Activated gamma-delta T cell (primary cell): ENCODE results near the gene MORN1.

Experiments used
- DNase-seq: peaks from one replicate; lab custom pipeline; 2025; lab: John Stamatoyannopoulos, UW

Gene MORN1

GRCh38 chr1:2319291-2319690, 72.1 kb downstream of the MORN1 start:
- no peak for DNase-seq

- DNase-seq, result no peak
Measured at GRCh38 chr1:2318314-2319278, 72.8 kb downstream of the MORN1 start.

GRCh38 chr1:2317230-2318065, 73.9 kb downstream of the MORN1 start:
- DNase-seq, result no peak

GRCh38 chr1:2316451-2316961, 74.8 kb downstream of the MORN1 start:
- no peak for DNase-seq

- no peak for DNase-seq
Measured at GRCh38 chr1:2315674-2316450, 75.5 kb downstream of the MORN1 start.

- DNase-seq, result peak; percentile 65
Measured at GRCh38 chr1:2314803-2315673, 76.3 kb downstream of the MORN1 start.

- DNase-seq, result no peak
Measured at GRCh38 chr1:2314273-2314802, 77.0 kb downstream of the MORN1 start.

- no peak for DNase-seq
Measured at GRCh38 chr1:2313651-2314261, 77.6 kb downstream of the MORN1 start.

- no peak for DNase-seq
Measured at GRCh38 chr1:2312515-2313301, 78.6 kb downstream of the MORN1 start.

- no peak for DNase-seq
Measured at GRCh38 chr1:2312160-2312514, 79.2 kb downstream of the MORN1 start.

GRCh38 chr1:2311184-2312032, 79.9 kb downstream of the MORN1 start:
- no peak for DNase-seq

GRCh38 chr1:2310332-2311183, 80.8 kb downstream of the MORN1 start:
- DNase-seq, result no peak

GRCh38 chr1:2308844-2309243, 82.5 kb downstream of the MORN1 start:
- no peak for DNase-seq

- DNase-seq, result no peak
Measured at GRCh38 chr1:2307972-2308371, 83.4 kb downstream of the MORN1 start.

- no peak for DNase-seq
Measured at GRCh38 chr1:2307064-2307605, 84.2 kb downstream of the MORN1 start.

- no peak for DNase-seq
Measured at GRCh38 chr1:2306151-2306978, 85.0 kb downstream of the MORN1 start.
